AG08396 (cell line): ENCODE results near the gene NDUFV1.
"Not testable (repeated sequence)": the region's sequence is repeated elsewhere in the genome, so short reads cannot be mapped to it uniquely, and the experiment has no call there.

Source experiments
- DNase-seq: peaks from one replicate; pipeline ENCODE4 v3.0.0; 2012; ENCODE audit warnings: low spot score, mixed read lengths

NDUFV1 gene

DNA sequence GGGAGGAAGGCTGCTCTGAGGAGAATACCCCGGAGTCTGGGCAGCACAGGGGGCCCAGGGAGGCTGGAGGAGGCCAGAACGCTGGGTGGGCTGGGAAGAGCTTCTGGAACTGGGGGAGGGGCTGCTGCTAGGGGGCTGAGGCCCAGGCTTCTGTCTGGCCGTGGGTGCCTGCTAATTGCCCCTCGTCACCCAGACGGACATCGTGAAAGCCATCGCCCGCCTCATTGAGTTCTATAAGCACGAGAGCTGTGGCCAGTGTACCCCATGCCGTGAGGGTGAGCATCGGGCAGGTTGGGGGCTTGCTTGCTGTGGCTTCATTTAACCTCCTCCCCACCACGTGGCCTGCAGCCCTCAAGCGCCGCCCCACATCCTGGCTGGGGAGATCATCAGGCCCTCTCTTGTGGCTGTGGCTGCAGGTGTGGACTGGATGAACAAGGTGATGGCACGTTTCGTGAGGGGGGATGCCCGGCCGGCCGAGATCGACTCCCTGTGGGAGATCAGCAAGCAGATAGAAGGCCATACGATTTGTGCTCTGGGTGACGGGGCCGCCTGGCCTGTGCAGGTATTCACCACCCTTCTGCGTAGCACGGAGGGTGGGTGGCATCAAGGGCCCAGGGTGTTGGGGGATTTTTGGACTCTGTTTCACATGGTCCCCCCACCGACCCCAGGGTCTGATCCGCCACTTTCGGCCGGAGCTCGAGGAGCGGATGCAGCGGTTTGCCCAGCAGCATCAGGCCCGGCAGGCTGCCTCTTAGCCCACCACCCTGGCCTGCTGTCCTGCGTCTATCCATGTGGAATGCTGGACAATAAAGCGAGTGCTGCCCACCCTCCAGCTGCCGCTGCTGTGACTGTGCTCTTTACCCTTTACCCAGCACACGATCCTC is 5.2 kb downstream of the NDUFV1 start:
- DNase-seq = no peak

DNA sequence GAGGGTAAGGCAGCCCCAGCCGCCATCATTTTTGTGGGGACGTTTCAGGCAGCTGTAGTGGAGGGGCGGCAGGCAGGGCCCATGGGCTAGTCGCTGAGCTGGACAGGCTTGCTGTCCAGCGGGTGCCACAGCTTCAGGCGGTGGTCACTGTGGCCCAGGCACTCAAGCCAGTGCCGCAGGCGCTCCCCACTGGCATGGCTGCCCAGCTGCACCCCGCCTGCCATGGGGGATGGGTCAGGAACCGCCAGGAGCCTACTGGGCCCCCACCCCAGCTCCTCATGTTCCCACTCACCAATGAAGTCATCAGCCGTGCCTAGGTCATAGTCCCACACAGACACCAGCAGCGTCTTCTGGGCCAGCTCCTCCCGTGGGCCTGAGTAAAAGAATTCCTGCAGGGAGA is 6.0 kb downstream of the NDUFV1 start:
- no peak for DNase-seq

DNA sequence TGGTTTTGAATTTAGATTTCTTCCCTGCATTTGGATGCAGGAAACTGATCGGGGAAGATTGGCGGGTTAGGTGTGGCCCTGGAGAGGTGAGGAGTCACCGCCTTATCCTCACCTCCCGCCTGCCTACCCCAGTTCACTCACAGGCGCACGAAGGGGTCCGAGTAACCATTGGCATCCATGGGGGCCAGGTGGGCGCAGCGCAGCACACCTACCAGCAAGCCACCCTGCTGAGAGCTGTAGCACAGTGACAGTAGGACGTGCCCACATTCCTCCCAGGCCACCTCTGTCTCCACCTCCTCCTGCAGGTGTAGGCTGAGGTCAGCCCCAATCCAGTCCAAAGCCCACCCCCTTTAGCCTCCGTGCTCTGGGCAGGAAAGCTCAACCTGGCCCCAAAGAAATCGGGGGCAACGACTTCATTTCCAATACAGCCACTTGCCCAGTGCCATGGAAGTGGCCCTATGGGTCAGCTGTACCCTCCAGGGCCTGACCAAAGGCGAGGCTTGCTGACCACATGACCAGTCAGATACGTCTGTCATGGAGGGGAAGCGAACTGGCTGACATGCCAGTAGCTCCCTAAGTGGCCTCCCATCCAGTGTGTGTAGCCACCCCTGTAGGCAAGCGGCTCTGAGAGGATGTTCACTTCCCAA is 6.7 kb downstream of the NDUFV1 start:
- DNase-seq = peak; percentile 10

DNA sequence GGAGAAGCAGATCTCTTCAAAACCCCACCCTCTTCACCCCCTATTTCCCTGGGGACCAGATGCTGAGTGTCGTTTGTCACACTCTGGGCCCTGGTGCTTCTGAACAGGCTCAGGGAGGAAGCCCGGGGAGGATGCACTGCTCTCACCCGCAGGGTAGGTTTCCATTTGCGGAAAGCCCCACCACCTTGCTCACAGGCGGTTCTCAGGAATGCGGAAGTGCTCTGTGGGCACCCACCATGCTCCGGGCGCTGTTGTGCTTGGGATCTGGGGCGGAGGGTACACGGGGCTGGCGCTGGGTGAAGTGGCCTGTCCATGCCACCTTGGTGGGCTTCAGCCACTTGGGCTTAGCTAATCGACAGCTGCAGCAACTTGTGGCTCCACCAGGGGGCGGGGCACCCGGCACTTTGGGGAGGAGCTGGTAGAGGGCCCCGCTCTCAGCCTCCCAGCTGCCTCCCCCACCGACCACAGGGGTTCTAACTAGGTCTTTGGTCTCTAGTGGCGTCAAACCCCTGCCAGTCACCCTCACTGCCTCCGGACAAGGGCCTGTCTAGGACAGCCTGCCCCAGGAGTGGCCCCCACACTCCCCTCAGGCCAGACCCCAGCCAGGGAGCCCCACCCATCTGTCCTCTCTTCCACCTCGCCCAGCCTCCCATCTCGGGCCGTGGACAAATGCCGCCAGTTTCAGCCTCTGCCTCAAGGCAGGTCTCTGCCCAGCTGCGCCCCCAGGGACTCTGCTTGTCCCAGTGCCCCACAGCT is 7.4 kb downstream of the NDUFV1 start:
- DNase-seq = peak; percentile 73

DNA sequence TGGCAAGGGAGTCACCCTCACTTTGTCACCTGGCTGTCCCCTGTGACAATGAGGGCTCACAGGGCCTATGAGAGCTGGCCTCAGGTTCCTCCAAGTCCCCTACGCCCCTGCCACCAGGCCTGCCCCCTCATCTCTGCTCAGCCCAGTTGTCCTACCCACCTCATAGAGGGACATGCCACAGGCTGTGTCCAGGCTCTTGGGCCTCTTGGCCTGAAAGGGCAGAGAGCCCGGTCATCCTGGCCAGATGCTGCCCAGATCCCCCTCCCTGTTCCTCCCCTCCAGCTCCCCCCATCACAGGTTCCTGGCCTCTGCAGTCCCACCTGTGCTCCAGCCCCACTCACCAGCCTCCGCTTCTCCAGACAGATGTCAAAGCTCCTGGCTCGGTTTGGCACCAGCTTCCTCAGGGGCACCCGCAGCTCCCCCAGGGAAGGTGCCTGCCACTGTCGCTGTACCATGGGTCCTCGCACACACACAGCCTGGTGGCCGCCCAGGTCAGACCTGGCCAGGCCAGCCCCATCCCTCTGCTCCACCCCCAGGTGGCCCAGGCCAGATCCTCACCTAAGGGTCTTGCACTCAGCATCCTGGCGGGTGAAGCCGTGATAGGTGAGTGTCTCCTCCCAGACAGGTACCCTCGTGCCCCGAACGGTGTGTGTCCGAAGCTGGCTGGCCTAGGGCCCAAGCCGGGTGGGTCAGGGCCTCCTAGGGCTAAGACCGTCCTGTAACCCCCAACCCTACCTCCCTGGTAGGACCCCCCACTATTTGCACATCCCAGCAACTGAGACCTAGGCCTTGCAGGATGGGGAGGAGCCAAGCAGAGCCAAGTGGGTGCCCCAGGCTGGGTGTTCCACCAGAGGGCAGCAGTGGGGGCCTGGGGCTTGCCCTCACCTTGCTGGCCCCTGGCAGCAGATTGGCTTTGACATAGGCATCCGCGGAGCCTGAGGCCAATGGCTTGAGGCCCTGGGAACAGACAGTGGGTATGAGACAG is 8.3 kb downstream of the NDUFV1 start:
- DNase-seq = peak; percentile 66

DNA sequence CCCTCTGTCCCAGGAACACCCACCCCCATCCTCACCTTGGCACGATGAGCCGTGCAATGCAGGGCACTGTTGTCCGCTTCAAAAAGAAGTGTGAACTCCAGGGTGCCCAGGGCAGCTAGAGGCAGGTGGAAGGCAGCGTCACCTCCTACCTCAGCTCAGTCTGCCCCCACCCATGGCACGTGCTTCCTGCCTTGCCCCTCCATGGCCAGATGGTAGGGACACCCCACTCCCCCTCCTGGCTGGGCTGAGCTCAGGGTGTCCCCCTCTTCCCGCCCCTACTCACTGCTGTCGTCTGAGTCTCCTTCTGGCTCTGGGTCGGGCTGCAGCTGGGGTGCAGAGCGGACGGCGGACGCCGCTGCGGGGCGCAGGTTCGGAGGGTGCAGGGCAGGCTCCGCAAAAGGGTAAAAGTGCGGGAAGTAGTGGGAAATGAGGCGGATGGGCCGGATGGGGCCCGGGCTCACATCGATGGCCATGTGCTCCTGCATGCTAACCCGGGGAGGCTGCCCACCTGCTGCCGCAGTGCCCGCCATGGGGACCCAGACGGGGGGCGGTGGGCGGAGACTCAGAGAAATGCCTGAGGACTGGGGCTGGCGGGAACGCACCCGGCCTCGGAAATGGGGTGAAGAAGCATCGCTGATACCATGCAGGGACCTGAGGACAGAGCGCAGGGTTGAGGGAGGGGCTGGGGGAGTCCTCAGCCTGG is 9.1 kb downstream of the NDUFV1 start:
- no peak for DNase-seq

DNA sequence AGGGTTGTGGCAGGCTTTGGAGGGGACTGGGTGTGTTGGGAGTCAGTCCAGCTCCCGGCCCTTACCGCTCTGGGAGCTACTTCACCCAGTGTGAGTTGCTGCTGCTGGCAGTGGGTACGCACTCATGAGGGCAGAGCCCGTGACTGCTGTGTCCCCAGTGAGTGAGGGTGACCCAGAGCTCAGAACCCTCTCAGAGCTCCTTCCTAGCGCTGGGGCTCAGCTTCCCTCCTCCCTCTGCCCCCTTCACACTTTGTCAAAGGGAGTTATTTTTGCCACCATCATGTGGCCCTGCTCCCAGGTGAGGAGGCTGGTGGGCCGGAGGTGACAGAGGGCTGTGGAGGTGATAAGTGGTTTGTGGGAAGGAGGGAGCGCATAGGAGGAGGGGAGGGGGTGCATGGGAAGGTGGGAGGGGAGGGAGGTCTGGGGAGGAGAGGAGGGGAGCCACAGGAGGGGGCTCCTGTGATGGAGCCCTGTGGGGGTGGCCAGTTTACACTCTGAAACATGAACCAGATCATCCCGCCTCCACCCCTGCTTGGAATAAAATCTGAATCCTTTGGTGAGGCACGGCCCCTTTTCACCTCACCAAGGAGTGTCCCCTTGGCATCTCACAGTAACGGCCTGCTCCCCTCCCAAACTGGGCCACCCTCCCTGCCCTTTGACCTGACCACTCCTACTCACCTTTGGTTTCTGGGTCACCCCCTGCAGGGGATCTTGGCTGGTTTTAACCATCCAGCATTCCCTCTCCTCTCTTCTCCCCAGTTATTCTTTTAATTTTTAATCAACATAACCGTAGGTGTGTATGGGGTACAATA is 9.9 kb downstream of the NDUFV1 start:
- DNase-seq = no peak

DNA sequence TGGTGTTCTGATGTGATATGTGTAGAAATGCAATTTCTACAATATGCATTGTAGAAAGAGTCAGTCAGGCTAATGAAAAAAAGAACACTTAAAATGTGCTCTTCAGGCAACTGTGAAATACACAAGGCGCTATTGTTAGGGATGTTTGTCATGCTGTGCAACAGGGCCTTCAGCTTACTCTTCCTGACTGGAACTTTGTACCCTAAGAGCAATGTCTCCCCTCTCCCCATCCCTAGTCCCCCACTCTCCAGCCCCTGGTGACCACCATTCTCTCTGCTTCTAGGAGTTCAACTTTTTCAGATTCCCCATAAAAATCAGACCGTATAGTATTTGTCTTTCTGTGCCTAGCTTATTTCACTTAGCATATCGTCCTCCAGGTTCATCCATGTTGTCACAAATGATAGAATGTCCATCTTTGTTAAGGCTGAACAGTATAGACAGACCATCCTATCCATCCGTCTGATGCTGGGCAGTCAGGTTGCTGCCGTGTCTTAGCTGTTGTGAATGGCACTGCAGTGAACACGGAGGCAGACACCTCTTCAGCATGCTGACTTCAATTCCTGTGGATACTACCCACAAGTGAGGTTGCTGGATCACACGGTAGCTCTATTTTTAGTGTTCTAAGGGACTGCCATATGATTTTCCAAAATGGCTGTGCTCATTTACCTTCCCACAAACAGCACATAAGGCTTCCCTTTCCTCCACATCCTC is 10.7 kb downstream of the NDUFV1 start:
- no peak for DNase-seq

DNA sequence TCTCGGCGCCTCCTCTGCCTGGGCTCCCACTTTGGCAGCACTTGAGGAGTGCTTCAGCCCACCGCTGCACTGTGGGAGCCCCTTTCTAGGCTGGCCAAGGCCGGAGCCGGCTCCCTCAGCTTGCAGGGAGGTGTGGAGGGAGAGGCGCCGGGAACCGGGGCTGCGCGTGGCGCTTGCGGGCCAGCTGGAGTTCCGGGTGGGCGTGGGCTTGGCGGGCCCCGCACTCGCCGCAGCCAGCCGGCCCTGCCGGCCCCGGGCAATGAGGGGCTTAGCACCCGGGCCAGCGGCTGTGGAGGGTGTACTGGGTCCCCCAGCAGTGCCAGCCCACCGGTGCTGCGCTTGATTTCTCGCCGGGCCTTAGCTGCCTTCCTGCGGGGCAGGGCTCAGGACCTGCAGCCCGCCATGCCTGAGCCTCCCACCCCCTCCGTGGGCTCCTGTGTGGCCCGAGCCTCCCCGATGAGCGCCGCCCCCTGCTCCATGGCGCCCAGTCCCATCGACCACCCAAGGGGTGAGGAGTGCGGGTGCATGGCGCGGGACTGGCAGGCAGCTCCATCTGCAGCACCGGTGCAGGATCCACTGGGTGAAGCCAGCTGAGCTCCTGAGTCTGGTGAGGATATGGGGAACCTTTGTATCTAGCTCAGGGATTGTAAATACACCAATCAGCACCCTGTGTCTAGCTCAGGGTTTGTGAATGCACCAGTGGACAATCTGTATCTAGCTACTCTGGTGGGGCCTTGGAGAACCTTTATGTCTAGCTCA is 12.3 kb downstream of the NDUFV1 start:
- DNase-seq = not testable (repeated sequence)

DNA sequence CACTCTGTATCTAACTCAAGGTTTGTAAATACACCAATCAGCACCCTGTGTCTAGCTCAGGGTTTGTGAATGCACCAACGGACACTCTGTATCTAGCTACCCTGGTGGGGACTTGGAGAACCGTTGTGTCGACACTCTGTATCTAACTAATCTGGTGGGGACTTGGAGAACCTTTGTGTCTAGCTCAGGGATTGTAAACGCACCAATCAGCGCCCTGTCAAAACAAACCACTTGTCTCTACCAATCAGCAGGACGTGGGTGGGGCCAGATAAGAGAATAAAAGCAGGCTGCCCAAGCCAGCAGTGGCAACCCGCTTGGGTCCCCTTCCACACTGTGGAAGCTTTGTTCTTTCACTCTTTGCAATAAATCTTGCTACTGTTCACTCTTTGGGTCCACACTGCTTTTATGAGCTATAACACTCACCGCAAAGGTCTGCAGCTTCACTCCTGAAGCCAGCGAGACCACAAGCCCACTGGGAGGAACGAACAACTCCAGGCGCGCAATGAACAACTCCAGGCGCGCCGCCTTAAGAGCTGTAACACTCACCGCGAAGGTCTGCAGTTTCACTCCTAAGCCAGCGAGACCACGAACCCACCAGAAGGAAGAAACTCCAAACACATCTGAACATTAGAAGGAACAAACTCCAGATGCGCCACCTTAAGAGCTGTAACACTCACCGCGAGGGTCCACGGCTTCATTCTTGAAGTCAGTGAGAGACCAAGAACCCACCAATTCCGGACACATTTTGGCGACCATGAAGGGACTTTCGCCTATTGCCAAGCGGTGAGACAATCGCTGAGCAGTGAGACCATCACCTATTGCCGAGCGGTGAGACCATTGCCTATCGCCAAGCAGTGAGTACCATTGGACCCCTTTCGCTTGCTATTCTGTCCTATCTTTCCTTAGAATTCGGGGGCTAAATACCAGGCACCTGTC is 13.2 kb downstream of the NDUFV1 start:
- not testable (repeated sequence) for DNase-seq

DNA sequence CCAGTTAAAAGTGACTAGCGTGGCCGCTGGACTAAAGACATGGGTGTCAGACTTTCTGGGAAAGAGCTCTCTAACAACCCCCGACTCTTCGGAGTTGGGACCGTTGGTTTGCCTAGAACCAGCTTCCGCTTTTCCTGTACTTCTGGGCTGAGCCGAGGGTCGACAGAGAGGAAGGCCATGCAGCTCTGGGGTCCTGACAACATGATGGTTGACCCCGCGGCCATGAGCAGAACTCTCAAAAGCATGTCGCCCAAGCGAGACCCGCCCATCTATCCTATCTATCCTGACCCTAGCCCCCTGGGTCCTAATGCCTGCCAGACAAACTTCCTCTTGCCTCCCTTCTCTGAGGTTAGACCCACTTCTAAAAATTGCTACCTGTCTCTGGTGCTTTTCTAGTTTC is 13.9 kb downstream of the NDUFV1 start:
- DNase-seq = not testable (repeated sequence)

DNA sequence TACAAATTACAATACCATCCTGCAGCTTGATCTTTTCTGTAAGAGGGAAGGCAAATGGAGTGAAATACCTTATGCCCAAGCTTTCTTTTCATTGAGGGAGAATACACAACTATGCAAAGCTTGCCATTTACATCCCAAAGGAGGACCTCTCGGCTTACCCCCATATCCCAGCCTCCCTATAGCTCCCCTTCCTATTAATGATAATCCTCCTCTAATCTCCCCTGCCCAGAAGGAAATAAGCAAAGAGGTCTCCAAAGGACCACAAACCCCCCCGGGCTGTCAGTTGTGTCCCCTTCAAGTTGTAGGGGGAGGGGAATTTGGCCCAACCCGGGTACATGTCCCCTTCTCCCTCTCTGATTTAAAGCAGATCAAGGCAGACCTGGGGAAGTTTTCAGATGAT is 15.2 kb downstream of the NDUFV1 start:
- not testable (repeated sequence) for DNase-seq

DNA sequence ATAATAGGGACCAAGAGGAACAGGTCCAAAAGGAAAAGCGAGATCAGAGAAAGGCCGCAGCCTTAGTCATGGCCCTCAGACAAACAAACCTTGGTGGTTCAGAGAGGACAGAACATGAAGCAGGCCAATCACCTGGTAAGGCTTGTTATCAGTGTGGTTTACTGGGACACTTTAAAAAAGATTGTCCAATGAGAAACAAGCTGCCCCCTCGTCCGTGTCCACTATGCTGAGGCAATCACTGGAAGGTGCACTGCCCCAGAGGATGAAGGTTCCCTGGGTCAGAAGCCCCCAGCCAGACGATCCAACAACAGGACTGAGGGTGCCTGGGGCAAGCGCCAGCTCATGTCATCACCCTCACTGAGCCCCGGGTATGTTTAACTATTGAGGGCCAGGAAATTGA is 16.2 kb downstream of the NDUFV1 start:
- not testable (repeated sequence) for DNase-seq

DNA sequence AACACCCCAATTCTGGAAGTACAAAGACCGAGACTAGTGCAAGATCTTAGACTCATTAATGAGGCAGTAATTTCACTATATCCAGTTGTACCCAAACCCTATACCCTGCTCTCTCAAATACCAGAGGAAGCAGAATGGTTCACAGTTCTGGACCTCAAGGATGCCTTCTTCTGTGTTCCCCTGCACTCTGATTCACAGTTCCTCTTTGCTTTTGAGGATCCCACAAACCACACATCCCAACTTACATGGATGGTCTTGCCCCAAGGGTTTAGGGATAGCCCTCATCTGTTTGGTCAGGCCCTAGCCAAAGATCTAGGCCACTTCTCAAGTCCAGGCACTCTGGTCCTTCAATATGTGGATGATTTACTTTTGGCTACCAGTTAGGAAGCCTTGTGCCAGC is 17.1 kb downstream of the NDUFV1 start:
- not testable (repeated sequence) for DNase-seq

DNA sequence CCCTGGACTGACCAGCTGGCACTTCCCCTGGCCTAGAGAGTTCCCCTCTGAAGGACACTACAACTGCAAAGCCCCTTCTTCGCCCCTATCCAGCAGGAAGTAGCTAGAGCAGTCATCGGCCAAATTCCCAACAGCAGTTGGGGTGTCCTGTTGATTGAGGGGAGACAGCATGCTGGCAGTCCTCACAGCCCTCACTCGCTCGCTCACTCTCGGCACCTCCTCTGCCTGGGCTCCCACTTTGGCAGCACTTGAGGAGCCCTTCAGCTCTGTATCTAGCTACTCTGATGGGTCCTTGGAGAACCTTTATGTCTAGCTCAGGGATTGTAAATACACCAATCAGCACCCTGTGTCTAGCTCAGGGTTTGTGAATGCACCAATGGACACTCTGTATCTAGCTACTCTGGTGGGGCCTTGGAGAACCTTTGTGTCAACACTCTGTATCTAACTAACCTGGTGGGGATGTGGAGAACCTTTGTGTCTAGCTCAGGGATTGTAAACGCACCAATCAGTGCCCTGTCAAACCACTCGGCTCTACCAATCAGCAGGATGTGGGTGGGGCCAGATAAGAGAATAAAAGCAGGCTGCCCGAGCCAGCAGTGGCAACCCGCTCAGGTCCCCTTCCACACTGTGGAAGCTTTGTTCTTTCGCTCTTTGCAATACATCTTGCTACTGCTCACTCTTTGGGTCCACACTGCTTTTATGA is 19.5 kb downstream of the NDUFV1 start:
- DNase-seq = not testable (repeated sequence)

DNA sequence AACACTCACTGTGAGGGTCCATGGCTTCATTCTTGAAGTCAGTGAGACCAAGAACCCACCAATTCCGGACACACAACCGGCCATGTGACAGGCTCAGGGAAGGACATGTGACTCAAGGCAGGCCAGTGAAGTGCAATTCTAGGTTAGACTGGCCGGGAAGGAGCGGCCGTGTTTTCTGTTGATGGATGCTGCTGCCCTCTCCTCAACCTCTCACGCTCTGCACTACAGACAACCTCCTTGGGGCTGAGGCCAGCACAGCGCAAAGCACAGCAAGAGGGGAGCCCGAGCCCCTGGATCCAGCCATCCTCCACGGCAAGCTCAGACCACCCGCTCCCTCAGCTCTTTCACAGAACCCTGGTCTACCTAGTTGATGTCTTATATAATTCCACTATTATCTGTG is 20.2 kb downstream of the NDUFV1 start:
- DNase-seq = no peak

DNA sequence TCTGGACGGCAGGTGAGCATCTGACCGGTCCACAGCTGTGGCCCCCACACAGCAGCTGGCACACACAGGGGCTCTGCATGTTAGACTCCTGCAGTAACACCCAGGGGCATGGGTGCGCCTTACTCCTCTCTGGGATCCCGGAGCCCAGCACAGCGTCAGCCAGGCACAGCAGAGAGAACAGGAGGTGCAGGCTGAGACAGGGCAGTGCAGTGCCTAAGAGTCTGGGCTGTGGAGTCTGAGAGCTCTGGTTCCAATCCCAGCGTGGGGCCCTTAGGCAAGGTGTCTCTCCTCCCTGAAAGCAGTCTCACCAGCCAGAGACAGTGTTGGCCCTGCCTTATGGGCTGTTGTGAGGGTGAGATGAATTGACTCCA is 20.7 kb downstream of the NDUFV1 start:
- DNase-seq = no peak
